WTC11 (cell line): ENCODE data around the gene AKR7A2. TPM values are rescaled to one million over a fixed set of nuclear protein-coding genes. Genes with fewer than 3 reads are reported as not detected.
A peak's percentile ranks its signal among the peaks of the same experiment; 100 is the strongest.
"Not testable (repeated sequence)": the region's sequence is repeated elsewhere in the genome, so short reads cannot be mapped to it uniquely, and the experiment has no call there.

Source experiments
- ATAC-seq: fragments of 200-7000 bp; cut with Tn5 transposase; 2 replicates; pipeline ENCODE4 v1.10.0; 2021; ENCODE audit warnings: mild to moderate bottlenecking, moderate library complexity
- CTCF ChIA-PET: fragments of 300-600 bp; sonication (Branson Sonifier 250); formaldehyde crosslinking; loops from one replicate; lab custom pipeline; 2021; ENCODE audit warnings: antibody characterized with exemption; lab: Charles Lee
- POLR2A ChIA-PET: fragments of 350-600 bp; sonication (Branson Sonifier 250); formaldehyde crosslinking; loops from one replicate; lab custom pipeline; 2021; ENCODE audit warnings: antibody characterized with exemption; lab: Charles Lee
- DNase-seq: peaks from one replicate; pipeline ENCODE4 v3.0.0; 2021; ENCODE audit warnings: low spot score
- H3K27ac Mint-ChIP-seq: 2 replicates; pipeline ENCODE4 v1.8.0; 2021; ENCODE audit warnings: mixed read lengths
- H3K27me3 Mint-ChIP-seq: 2 replicates; pipeline ENCODE4 v1.8.0; 2021; ENCODE audit warnings: low read depth, mild to moderate bottlenecking, moderate library complexity, mixed read lengths
- H3K36me3 Mint-ChIP-seq: 2 replicates; pipeline ENCODE4 v1.8.0; 2021; ENCODE audit warnings: mixed read lengths
- H3K4me1 Mint-ChIP-seq: 2 replicates; pipeline ENCODE4 v1.8.0; 2022; ENCODE audit warnings: mixed read lengths
- H3K4me3 Mint-ChIP-seq: 2 replicates; pipeline ENCODE4 v1.8.0; 2021; ENCODE audit warnings: mild to moderate bottlenecking, moderate library complexity, mixed read lengths
- H3K9me3 Mint-ChIP-seq: 2 replicates; pipeline ENCODE4 v1.8.0; 2021; ENCODE audit warnings: mixed read lengths
- GABPB1 ChIP-seq: sonication (generic); formaldehyde crosslinking; IDR thresholded peaks from 2 replicates; pipeline ENCODE4 v1.8.1; 2023; ENCODE audit warnings: mild to moderate bottlenecking, missing genetic modification reagents
- JUN ChIP-seq: sonication (generic); formaldehyde crosslinking; IDR thresholded peaks from 2 replicates; pipeline ENCODE4 v1.8.0; 2023; ENCODE audit warnings: mild to moderate bottlenecking, missing genetic modification reagents
- SP1 ChIP-seq: sonication (generic); formaldehyde crosslinking; conservative IDR thresholded peaks from 2 replicates; pipeline ENCODE4 v1.8.1; 2022; ENCODE audit warnings: missing genetic modification reagents
- TCF7 ChIP-seq: sonication (generic); formaldehyde crosslinking; IDR thresholded peaks from 2 replicates; pipeline ENCODE4 v1.8.0; 2022; ENCODE audit warnings: mild to moderate bottlenecking, low read depth, missing genetic modification reagents, moderate library complexity
- total RNA-seq: library from RNA; stranded (reverse); gene quantifications from 3 replicates; pipeline ENCODE4 v1.2.3, GENCODE V29; 2021
- TF ChIP-seq, protein P1 (sequence below): fragments of 200-600 bp; IDR thresholded peaks from 2 replicates; pipeline ENCODE4 v1.8.0; 2022; ENCODE audit warnings: antibody characterized with exemption
- TF ChIP-seq, protein P2 (sequence below): sonication (generic); formaldehyde crosslinking; conservative IDR thresholded peaks from 2 replicates; pipeline ENCODE4 v1.8.1; 2023; ENCODE audit warnings: mild to moderate bottlenecking, low read depth, missing genetic modification reagents, moderate library complexity
- TF ChIP-seq, protein P3 (sequence below): sonication (generic); formaldehyde crosslinking; IDR thresholded peaks from 2 replicates; pipeline ENCODE4 v1.8.1; 2023; ENCODE audit warnings: mild to moderate bottlenecking, moderate library complexity, missing genetic modification reagents
- TF ChIP-seq, protein P4 (sequence below): sonication (generic); formaldehyde crosslinking; IDR thresholded peaks from 2 replicates; pipeline ENCODE4 v1.8.0; 2022; ENCODE audit warnings: mild to moderate bottlenecking, missing genetic modification reagents
- TF ChIP-seq, protein P5 (sequence below): sonication (generic); formaldehyde crosslinking; IDR thresholded peaks from 2 replicates; pipeline ENCODE4 v1.8.0; 2023; ENCODE audit warnings: mild to moderate bottlenecking, missing genetic modification reagents

The AKR7A2 gene
- total RNA-seq, 1 experiment from 2014 or later, result 43.4 TPM

DNA sequence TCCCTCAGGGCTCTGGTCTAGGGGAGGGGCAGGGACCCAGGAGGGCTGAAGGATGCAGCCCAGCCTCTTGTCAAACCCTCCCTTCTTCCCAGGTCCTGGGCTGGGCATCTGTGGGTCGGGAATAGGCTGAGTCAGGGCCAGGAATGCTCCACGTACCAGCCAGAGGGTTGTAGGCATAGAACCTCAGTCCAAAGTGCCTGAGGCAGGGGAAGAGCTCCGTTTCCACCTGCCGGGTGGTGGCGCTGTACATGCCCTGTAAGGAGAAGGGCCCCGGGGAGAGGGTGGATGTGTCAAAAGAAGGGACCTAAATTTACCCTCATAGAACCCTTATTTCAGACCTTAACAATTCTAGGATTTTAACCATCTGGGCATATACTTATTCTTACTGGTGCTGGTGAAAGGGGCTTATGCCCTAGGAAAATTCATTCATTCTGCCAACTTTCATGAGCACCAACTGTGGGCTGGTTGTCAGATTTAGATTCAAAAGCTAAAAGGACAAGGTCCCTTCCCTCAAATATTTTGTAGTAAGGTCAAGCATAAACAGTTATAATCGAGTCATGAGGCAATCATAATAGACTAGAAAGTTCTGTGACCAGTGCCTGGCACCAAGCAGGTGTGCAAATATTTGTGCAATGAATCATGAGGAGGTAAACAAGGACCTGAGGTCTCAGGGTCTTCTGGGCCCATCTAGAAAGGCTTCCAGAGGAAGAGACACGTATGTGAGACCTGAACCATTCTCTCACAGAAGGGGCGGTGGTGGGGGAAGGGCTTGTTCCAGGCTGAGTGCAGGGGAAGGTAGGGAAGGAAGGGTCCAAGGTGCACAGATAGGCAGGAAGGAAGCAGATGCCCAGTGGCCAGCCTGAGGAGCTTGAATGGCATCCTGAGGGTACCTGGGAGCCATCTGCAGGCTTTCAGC, 42.3 kb downstream of the AKR7A2 start:
- H3K27ac Mint-ChIP-seq, H3K4me1 Mint-ChIP-seq, H3K36me3 Mint-ChIP-seq, H3K4me3 Mint-ChIP-seq, POLR2A ChIA-PET, H3K9me3 Mint-ChIP-seq: not testable (repeated sequence)
- H3K27me3 Mint-ChIP-seq, result peaks cover 21% of the 10 kb centered on the region
- TF ChIP-seq, protein P1, sequence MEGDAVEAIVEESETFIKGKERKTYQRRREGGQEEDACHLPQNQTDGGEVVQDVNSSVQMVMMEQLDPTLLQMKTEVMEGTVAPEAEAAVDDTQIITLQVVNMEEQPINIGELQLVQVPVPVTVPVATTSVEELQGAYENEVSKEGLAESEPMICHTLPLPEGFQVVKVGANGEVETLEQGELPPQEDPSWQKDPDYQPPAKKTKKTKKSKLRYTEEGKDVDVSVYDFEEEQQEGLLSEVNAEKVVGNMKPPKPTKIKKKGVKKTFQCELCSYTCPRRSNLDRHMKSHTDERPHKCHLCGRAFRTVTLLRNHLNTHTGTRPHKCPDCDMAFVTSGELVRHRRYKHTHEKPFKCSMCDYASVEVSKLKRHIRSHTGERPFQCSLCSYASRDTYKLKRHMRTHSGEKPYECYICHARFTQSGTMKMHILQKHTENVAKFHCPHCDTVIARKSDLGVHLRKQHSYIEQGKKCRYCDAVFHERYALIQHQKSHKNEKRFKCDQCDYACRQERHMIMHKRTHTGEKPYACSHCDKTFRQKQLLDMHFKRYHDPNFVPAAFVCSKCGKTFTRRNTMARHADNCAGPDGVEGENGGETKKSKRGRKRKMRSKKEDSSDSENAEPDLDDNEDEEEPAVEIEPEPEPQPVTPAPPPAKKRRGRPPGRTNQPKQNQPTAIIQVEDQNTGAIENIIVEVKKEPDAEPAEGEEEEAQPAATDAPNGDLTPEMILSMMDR, result 0 out of 2 replicates have a peak, but pooled peaks have one; percentile 21
- CTCF ChIA-PET, result interaction anchor here (0.5 to 1.7 kb wide), 17 partner anchors 9 to 1400 kb away, joined by 3 to 15 read pairs (median 4); partner anchors contain the start of genes AKR7A3 and SLC66A1
- DNase-seq (peak; percentile 64), ATAC-seq (peak; percentile 69)

DNA sequence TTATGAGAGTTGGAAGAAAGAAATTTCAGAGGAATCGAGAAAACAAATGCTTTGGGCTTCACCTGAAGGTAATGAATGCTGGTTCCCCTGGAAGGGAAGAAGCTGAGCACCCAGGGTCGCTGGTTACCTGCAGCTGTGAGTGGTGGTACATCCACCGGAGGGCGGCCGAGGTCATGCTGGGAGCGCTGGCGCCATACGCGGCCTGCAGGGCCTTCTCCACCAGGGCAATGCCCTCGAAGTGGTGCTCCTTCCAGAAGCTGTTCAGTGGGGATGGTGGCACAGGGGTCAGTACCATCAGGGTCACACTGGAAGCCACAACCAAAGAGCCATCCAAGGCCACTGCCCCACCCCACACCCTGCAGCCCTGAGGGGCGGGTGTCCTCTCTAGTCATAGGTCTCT, 43.5 kb downstream of the AKR7A2 start:
- H3K36me3 Mint-ChIP-seq, result no peaks in the 10 kb centered on the region
- TF ChIP-seq GABPB1 (no peak), SP1 (CRISPR knock-in tag) (no peak), TCF7 (CRISPR knock-in tag) (no peak), JUN (CRISPR knock-in tag) (no peak)
- TF ChIP-seq, protein P2, sequence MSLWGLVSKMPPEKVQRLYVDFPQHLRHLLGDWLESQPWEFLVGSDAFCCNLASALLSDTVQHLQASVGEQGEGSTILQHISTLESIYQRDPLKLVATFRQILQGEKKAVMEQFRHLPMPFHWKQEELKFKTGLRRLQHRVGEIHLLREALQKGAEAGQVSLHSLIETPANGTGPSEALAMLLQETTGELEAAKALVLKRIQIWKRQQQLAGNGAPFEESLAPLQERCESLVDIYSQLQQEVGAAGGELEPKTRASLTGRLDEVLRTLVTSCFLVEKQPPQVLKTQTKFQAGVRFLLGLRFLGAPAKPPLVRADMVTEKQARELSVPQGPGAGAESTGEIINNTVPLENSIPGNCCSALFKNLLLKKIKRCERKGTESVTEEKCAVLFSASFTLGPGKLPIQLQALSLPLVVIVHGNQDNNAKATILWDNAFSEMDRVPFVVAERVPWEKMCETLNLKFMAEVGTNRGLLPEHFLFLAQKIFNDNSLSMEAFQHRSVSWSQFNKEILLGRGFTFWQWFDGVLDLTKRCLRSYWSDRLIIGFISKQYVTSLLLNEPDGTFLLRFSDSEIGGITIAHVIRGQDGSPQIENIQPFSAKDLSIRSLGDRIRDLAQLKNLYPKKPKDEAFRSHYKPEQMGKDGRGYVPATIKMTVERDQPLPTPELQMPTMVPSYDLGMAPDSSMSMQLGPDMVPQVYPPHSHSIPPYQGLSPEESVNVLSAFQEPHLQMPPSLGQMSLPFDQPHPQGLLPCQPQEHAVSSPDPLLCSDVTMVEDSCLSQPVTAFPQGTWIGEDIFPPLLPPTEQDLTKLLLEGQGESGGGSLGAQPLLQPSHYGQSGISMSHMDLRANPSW (CRISPR knock-in tag), result no peak
- TF ChIP-seq, protein P3, sequence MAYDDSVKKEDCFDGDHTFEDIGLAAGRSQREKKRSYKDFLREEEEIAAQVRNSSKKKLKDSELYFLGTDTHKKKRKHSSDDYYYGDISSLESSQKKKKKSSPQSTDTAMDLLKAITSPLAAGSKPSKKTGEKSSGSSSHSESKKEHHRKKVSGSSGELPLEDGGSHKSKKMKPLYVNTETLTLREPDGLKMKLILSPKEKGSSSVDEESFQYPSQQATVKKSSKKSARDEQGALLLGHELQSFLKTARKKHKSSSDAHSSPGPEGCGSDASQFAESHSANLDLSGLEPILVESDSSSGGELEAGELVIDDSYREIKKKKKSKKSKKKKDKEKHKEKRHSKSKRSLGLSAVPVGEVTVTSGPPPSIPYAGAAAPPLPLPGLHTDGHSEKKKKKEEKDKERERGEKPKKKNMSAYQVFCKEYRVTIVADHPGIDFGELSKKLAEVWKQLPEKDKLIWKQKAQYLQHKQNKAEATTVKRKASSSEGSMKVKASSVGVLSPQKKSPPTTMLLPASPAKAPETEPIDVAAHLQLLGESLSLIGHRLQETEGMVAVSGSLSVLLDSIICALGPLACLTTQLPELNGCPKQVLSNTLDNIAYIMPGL, result no peak
- TF ChIP-seq, protein P4, sequence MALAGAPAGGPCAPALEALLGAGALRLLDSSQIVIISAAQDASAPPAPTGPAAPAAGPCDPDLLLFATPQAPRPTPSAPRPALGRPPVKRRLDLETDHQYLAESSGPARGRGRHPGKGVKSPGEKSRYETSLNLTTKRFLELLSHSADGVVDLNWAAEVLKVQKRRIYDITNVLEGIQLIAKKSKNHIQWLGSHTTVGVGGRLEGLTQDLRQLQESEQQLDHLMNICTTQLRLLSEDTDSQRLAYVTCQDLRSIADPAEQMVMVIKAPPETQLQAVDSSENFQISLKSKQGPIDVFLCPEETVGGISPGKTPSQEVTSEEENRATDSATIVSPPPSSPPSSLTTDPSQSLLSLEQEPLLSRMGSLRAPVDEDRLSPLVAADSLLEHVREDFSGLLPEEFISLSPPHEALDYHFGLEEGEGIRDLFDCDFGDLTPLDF (CRISPR knock-in tag), result no peak
- TF ChIP-seq, protein P5, sequence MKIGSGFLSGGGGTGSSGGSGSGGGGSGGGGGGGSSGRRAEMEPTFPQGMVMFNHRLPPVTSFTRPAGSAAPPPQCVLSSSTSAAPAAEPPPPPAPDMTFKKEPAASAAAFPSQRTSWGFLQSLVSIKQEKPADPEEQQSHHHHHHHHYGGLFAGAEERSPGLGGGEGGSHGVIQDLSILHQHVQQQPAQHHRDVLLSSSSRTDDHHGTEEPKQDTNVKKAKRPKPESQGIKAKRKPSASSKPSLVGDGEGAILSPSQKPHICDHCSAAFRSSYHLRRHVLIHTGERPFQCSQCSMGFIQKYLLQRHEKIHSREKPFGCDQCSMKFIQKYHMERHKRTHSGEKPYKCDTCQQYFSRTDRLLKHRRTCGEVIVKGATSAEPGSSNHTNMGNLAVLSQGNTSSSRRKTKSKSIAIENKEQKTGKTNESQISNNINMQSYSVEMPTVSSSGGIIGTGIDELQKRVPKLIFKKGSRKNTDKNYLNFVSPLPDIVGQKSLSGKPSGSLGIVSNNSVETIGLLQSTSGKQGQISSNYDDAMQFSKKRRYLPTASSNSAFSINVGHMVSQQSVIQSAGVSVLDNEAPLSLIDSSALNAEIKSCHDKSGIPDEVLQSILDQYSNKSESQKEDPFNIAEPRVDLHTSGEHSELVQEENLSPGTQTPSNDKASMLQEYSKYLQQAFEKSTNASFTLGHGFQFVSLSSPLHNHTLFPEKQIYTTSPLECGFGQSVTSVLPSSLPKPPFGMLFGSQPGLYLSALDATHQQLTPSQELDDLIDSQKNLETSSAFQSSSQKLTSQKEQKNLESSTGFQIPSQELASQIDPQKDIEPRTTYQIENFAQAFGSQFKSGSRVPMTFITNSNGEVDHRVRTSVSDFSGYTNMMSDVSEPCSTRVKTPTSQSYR (CRISPR knock-in tag), result no peak
- CTCF ChIA-PET, result interaction anchor here (0.6 to 1.7 kb wide), 8 partner anchors 8 to 1662 kb away, joined by 3 to 15 read pairs (median 4); no protein-coding TSS in a partner anchor
- H3K4me1 Mint-ChIP-seq, result no peaks in the 10 kb centered on the region
- H3K9me3 Mint-ChIP-seq, result no peaks in the 10 kb centered on the region
- peaks cover 13% of the 10 kb centered on the region for H3K27me3 Mint-ChIP-seq
- no peak for DNase-seq
- POLR2A ChIA-PET, result no interaction called here
- ATAC-seq, result no peak
- H3K27ac Mint-ChIP-seq, result no peak overlapping the region
- no peak overlapping the region for H3K4me3 Mint-ChIP-seq
